Measurements from ENCODE around the gene TMPRSS5. TPM values are rescaled to one million over a fixed set of nuclear protein-coding genes. Genes with fewer than 3 reads are reported as not detected.

TMPRSS5 gene
- total RNA-seq, result under 1 TPM; 0.32 to 0.46 TPM

DNA sequence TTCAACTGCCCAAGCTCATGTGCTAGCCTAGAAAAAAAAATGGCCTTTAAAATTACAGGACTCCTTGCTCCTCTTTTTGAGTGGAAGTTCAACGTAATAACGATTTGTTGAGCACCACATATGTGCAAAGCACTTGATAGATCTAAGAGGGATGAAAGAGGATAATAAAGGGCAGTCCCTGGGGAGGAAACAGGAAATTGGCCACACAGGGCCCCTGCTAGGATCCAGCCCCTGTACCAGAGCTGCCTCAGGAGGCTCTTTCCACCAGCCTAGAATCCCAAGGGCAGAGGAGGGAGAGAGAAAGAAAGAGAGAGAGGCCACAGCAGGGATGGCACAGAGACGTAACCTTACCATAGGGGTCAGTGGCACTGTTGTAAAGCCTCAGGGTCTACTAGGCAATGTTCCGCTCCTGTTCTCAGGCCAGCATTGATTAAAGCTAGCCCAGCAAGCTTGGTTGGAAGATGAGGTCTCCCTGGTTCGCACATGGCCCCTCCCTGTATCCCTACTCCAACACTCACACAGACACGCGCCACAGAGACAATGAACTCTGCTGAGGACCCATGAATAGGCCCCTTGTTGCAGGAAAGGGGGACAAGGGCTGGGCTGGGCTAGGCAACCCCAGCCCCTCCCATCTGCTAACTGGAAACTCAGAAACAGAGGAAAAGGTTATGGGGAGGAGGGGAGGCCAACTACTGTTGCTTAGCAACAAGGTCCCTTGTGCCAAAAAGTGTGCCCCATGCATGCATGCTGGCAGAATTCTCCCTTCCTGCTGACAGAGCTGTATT is at the start of gene TMPRSS5:
Gene TMPRSS5, minus strand, starts transcription at position 438 of the 785 bp plus-strand sequence. Its CDS starts 84 bp downstream, at position 354.
- intact Hi-C loops (cut with DNase I, micrococcal nuclease), result no loop called here
- Mint-ChIP-seq H3K9me3 (ENCODE audit: low read depth) (peaks cover 22% of the 10 kb centered on the region), H3K4me1 (no peaks in the 10 kb centered on the region)

DNA sequence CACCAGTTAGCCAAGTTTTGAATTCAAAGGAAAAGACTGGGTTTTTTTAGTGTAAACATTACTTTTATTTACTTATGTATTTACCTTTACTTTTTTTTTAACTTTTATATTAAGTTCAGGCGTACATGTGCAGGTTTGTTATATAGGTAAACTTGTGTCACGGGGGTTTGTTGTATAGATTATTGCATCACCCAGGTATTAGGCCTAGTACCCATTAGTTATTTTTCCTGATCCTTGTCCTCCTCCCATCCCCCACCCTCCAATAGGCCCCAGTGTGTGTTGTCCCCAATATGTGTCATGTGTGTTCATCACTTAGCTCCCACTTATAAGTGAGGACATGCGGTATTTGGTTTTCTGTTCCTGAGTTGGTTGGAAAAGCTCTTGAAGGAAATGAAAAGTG is 46.8 kb upstream of the TMPRSS5 start:
- Mint-ChIP-seq H3K36me3 (ENCODE audit: low read depth) (peaks cover 23% of the 10 kb centered on the region), H3K27ac (no peak overlapping the region), H3K4me3 (no peak overlapping the region), H3K27me3 (no peaks in the 10 kb centered on the region), H3K9me3 (ENCODE audit: low read depth) (no peaks in the 10 kb centered on the region), H3K4me1 (no peaks in the 10 kb centered on the region)
- no peak for DNase-seq
- intact Hi-C loops (cut with DNase I, micrococcal nuclease), result no loop called here
- POLR2A ChIA-PET, result no interaction called here
- no peak for ATAC-seq
- CTCF ChIA-PET, result interaction anchor here (1.8 kb wide), 1 partner anchor 20 kb away, joined by 5 read pairs; the partner anchor contains the start of gene ZW10

More for the DNA sequence above, at the start of gene TMPRSS5:
- no peaks in the 10 kb centered on the region for H3K27me3 Mint-ChIP-seq
- no peak within 1 kb of the TSS for H3K27ac Mint-ChIP-seq
- POLR2A ChIA-PET, result no interaction called here
- DNase-seq, result no peak
- CTCF ChIA-PET, result interaction anchor here (0.6 kb wide), 1 partner anchor 20 kb away, joined by 3 read pairs; no protein-coding TSS in a partner anchor
- H3K36me3 Mint-ChIP-seq (ENCODE audit: low read depth), result peaks cover 10% of the 10 kb centered on the region
- H3K4me3 Mint-ChIP-seq, result no peak within 1 kb of the TSS
- no peak for ATAC-seq

DNA sequence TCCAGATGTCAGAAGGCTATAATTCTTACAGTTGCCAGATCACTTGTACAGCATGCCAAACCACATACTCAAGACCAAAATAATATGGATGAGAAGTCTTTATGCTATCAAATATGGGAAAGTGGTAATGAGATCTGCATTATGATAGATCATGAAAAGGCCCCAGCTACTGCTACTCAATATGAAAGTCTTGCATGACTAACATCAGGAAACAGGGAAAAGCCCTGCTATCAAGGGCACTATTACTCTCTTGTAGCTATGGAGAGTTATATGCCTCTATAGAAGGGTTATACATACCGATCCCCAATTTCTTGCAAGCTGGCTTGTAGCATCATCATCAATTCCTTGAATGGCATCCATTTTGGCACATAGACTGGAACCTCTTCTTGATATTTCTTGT is 30.2 kb upstream of the TMPRSS5 start:
- Mint-ChIP-seq H3K36me3 (ENCODE audit: low read depth) (peaks cover 50% of the 10 kb centered on the region), H3K4me3 (no peak overlapping the region), H3K27me3 (no peaks in the 10 kb centered on the region), H3K27ac (no peak overlapping the region), H3K4me1 (peaks cover 7% of the 10 kb centered on the region), H3K9me3 (ENCODE audit: low read depth) (no peaks in the 10 kb centered on the region)
- no peak for DNase-seq
- ChIA-PET CTCF (no interaction called here), POLR2A (no interaction called here)
- intact Hi-C loops (cut with DNase I, micrococcal nuclease), result no loop called here
- peak; percentile 94 for ATAC-seq

DNA sequence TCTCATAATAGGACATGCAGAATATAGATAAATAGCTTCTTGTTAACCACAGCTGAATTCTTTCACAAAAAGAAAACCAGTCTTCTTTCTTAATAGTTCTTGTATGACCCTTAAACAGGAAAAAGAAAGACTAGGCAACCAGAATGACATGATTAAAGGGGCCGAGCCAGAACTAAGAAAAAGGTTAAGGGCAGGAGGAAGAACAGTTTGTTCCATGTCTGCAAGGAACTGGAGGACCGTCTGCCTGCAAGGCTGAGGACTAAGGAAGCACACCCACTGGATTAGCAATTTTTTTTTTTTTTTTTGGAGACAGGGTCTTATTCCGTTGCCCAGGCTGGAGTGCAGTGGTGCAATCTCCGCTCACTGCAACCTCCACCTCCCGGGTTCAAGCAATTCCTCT is 26.0 kb upstream of the TMPRSS5 start:
- ChIA-PET POLR2A (no interaction called here), CTCF (interaction anchor here (0.6 kb wide), 1 partner anchor 8 kb away, joined by 4 read pairs; no protein-coding TSS in a partner anchor)
- no peaks in the 10 kb centered on the region for H3K27me3 Mint-ChIP-seq
- no peak overlapping the region for H3K27ac Mint-ChIP-seq
- no peak overlapping the region for H3K4me3 Mint-ChIP-seq
- peaks cover 34% of the 10 kb centered on the region for H3K36me3 Mint-ChIP-seq (ENCODE audit: low read depth)
- ATAC-seq, result no peak
- peaks cover 7% of the 10 kb centered on the region for H3K4me1 Mint-ChIP-seq
- no peak for DNase-seq
- no peaks in the 10 kb centered on the region for H3K9me3 Mint-ChIP-seq (ENCODE audit: low read depth)
- intact Hi-C loops (cut with DNase I, micrococcal nuclease), result loop anchor here in 1 of 2 experiments (5.0 kb wide), 1 partner anchor 425 kb away; no protein-coding TSS in a partner anchor

DNA sequence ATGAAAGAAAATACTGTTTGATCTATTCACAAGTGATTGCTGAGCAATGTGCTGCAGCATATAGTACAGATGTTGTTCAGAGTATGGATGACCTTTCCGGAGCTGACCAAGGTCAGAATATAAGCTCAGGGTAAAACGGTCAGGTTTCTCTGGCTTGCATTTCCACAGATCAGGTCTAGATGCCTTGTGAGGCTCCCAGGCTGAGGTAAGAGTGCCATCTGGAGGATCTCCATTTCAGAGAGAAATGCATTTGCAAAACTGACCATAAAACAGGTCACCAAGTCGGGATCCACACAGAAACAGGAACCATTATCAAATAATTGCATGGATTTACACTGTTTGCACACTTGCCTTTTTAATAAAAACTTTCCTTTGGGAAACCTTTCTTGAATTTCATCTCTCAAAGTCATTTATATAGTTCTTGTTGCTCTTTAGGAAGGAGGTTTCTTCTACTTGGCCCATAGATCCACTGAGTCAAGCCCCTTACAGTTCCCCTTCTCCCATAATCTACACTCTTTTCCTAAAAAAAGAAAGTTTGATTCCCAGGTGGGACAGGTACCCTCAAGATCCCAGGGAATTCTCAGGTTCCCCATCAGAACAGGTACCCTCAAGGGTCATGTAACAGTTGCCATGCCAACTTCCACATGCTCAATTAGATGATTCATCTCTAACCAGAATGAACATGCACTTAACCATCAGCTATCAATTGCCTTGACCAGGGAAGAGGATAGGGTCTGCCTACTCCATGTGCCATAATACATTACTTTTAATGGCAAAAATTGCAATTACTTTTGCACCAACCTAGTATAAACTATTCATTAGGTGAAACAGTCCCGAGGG is 25.0 kb upstream of the TMPRSS5 start:
- Mint-ChIP-seq H3K9me3 (ENCODE audit: low read depth) (no peaks in the 10 kb centered on the region), H3K36me3 (ENCODE audit: low read depth) (peaks cover 25% of the 10 kb centered on the region), H3K27me3 (no peaks in the 10 kb centered on the region), H3K4me1 (peaks cover 1% of the 10 kb centered on the region), H3K27ac (no peak overlapping the region), H3K4me3 (no peak overlapping the region)
- ChIA-PET CTCF (interaction anchor here (0.6 to 1.8 kb wide), 3 partner anchors 9 to 109 kb away, joined by 3 to 9 read pairs (median 4); no protein-coding TSS in a partner anchor), POLR2A (no interaction called here)
- DNase-seq (peak; percentile 22), ATAC-seq (no peak)
- intact Hi-C loops (cut with DNase I, micrococcal nuclease), result loop anchor here (1.0 to 5.0 kb wide), 2 partner anchors 424 to 426 kb away; no protein-coding TSS in a partner anchor

DNA sequence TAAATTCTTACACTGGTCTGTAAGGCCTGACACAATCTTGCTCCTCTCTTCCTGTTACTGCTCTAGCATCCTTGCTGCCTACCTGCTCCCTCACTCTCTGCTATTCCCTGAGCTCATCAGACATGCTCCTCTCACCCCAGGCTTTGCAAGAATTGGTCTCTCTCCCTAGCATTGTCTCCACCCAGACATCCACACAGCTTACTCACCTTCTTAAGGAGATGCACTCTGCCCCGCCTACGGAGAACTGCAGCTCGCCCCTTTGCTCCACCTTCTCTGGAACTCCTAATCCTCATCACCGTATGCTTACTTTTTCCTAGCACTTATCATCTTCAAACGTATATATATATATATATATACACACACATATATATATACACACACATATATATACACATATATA is 23.3 kb upstream of the TMPRSS5 start:
- H3K27me3 Mint-ChIP-seq, result no peaks in the 10 kb centered on the region
- H3K4me3 Mint-ChIP-seq, result no peak overlapping the region
- peaks cover 19% of the 10 kb centered on the region for H3K36me3 Mint-ChIP-seq (ENCODE audit: low read depth)
- ATAC-seq, result no peak
- H3K4me1 Mint-ChIP-seq, result no peaks in the 10 kb centered on the region
- POLR2A ChIA-PET, result no interaction called here
- no peak for DNase-seq
- CTCF ChIA-PET, result interaction anchor here (0.7 to 1.8 kb wide), 3 partner anchors 12 to 1537 kb away, joined by 3 to 9 read pairs (median 3); no protein-coding TSS in a partner anchor
- intact Hi-C loops (cut with DNase I, micrococcal nuclease), result no loop called here
- H3K9me3 Mint-ChIP-seq (ENCODE audit: low read depth), result no peaks in the 10 kb centered on the region
- no peak overlapping the region for H3K27ac Mint-ChIP-seq

DNA sequence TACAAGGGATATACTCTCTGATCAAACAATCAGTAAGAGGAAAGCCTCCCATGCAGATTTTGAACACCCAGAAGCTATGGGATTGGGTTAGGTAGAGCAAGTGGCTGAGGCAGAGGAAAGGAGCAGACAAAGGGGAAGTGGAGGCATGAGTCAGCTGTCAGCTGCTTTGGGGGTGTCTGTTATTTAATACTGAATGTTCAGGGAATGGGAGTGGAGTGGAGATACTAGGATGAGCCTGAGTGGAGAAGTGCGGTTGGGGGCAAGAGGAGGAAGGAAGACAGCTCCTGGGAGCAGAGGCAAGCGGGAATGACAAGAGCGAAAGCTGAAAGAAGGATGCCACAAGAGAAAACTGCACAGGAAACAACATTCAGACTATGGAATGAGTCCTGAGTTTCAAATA is 22.7 kb upstream of the TMPRSS5 start:
- Mint-ChIP-seq H3K4me1 (no peaks in the 10 kb centered on the region), H3K9me3 (ENCODE audit: low read depth) (no peaks in the 10 kb centered on the region), H3K4me3 (no peak overlapping the region), H3K27ac (no peak overlapping the region), H3K27me3 (no peaks in the 10 kb centered on the region), H3K36me3 (ENCODE audit: low read depth) (peaks cover 13% of the 10 kb centered on the region)
- no peak for ATAC-seq
- intact Hi-C loops (cut with DNase I, micrococcal nuclease), result no loop called here
- POLR2A ChIA-PET, result no interaction called here
- CTCF ChIA-PET, result interaction anchor here (0.5 kb wide), 1 partner anchor 1765 kb away, joined by 4 read pairs; no protein-coding TSS in a partner anchor
- no peak for DNase-seq

DNA sequence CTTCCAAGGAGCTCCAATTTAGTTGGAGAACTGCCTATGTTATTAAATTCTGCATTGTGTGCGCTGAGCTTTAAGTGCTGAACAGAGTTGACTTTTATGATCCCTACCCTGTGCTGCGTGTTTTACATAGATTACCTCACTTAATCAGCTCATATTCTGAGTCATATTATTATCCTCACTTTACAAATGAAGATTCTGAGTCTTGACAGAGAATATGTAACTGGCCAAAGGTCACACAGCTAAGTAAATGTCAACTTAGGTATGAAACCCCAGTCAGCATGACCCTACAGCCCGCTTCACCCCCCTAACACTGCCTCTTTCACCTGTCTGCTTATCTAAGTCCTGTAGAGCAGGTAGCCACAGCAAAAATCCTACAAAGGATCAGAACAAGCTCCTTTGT is 19.8 kb upstream of the TMPRSS5 start:
- H3K4me3 Mint-ChIP-seq, result no peak overlapping the region
- no peaks in the 10 kb centered on the region for H3K9me3 Mint-ChIP-seq (ENCODE audit: low read depth)
- H3K36me3 Mint-ChIP-seq (ENCODE audit: low read depth), result peaks cover 3% of the 10 kb centered on the region
- ChIA-PET POLR2A (no interaction called here), CTCF (interaction anchor here (0.6 to 1.2 kb wide), 3 partner anchors 13 to 70 kb away, joined by 3 to 6 read pairs (median 4); partner anchors contain the start of gene TMPRSS5)
- no peaks in the 10 kb centered on the region for H3K4me1 Mint-ChIP-seq
- no peaks in the 10 kb centered on the region for H3K27me3 Mint-ChIP-seq
- intact Hi-C loops (cut with DNase I, micrococcal nuclease), result no loop called here
- no peak overlapping the region for H3K27ac Mint-ChIP-seq
- DNase-seq (no peak), ATAC-seq (no peak)

DNA sequence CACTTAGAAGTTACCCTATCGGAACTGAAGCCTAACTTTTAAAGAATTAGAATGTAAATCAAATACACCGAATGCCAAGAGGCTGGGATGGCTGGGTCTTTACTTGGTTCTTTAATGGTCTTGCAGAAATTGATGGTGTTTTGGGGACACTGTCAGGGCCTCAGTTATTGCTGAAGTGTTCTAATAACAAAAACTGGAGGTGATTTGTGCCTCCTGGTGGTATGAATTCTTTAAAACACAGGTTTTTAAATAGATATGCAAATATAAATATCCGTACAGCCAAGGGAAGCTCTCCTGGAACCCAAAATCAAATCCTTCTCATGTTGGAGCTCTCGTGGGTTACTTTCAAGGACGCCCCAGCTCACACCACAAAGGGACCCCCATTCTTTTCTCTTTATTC is 19.3 kb upstream of the TMPRSS5 start:
- DNase-seq, result no peak
- H3K4me3 Mint-ChIP-seq, result no peak overlapping the region
- H3K27me3 Mint-ChIP-seq, result no peaks in the 10 kb centered on the region
- peaks cover 4% of the 10 kb centered on the region for H3K36me3 Mint-ChIP-seq (ENCODE audit: low read depth)
- no peaks in the 10 kb centered on the region for H3K4me1 Mint-ChIP-seq
- intact Hi-C loops (cut with DNase I, micrococcal nuclease), result no loop called here
- ATAC-seq, result no peak
- H3K27ac Mint-ChIP-seq, result no peak overlapping the region
- POLR2A ChIA-PET, result no interaction called here
- CTCF ChIA-PET, result interaction anchor here (1.1 kb wide), 1 partner anchor 14 kb away, joined by 6 read pairs; no protein-coding TSS in a partner anchor
- no peaks in the 10 kb centered on the region for H3K9me3 Mint-ChIP-seq (ENCODE audit: low read depth)

DNA sequence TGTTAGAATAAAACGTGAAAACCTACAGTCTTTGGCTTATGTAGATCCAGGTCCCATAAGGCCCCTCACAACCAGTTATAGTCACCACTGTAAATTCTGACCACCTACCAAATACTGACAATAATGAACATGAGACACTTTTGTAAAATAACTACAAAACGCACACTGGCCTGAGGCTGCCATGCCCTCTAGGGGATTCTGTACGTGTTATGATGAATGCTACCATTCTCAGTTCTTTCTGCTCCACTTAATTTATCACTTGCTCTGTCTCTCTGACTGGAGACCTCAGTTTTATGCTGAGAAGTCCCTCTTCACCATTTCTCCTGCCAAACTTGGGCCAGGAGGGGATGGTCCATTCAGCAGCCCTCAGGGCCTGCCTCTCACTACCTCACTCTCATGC is 18.7 kb upstream of the TMPRSS5 start:
- Mint-ChIP-seq H3K4me1 (no peaks in the 10 kb centered on the region), H3K27me3 (no peaks in the 10 kb centered on the region), H3K4me3 (no peak overlapping the region), H3K27ac (no peak overlapping the region), H3K36me3 (ENCODE audit: low read depth) (peaks cover 4% of the 10 kb centered on the region), H3K9me3 (ENCODE audit: low read depth) (no peaks in the 10 kb centered on the region)
- ATAC-seq (no peak), DNase-seq (no peak)
- intact Hi-C loops (cut with DNase I, micrococcal nuclease), result no loop called here
- POLR2A ChIA-PET, result no interaction called here
- CTCF ChIA-PET, result no interaction called here

DNA sequence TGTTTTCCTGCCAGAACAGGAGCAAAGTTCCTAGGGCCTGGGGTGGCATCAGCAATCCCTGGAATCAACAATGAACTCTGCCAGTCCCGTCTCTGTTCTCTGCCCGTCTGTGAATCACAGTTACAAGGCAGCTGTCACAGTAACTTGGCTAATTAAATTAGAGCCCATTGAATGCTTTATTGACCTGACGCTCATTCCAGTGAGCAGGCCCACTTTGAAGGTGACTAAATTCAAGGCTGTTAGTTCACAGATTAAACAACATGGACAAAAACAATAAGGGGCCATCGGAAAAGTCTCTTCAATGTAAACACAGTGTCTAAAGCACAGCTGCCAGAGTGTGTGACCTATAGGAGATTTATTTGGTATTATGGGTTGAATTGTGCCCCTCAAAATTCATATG is 17.7 kb upstream of the TMPRSS5 start:
- intact Hi-C loops (cut with DNase I, micrococcal nuclease), result no loop called here
- Mint-ChIP-seq H3K27ac (no peak overlapping the region), H3K36me3 (ENCODE audit: low read depth) (peaks cover 6% of the 10 kb centered on the region), H3K4me3 (no peak overlapping the region), H3K4me1 (no peaks in the 10 kb centered on the region), H3K27me3 (no peaks in the 10 kb centered on the region), H3K9me3 (ENCODE audit: low read depth) (no peaks in the 10 kb centered on the region)
- no peak for DNase-seq
- POLR2A ChIA-PET, result no interaction called here
- CTCF ChIA-PET, result interaction anchor here (0.7 kb wide), 1 partner anchor 134 kb away, joined by 3 read pairs; no protein-coding TSS in a partner anchor
- no peak for ATAC-seq

Data from activated CD4-positive, alpha-beta T cell treated with anti-CD3 and anti-CD28 coated beads for 36 hours (primary cell).